Heart left ventricle (tissue), 16 donors: ENCODE results near the gene RAB11FIP5. TPM values are rescaled to one million over a fixed set of nuclear protein-coding genes. Genes with fewer than 3 reads are reported as not detected.

ENCODE experiments used
- ATAC-seq, 4 donors: fragments of 200-7000 bp; cut with Tn5 transposase; one replicate each; pipeline ENCODE4 v1.9.1; 2020 to 2022; ENCODE audit warnings: moderate library complexity in 4 of 4, mild to moderate bottlenecking in 3 of 4, moderate number of reproducible peaks in 1 of 4
- DNase-seq, 5 donors: peaks; one replicate each; pipeline ENCODE4 v3.0.0-alpha.2; 2020
- H3K27ac ChIP-seq, 12 donors: fragments of 200-600 bp; sonication (generic) in 4 of 12; one replicate each; pipeline versions ENCODE4 v1.5.0 to v1.8.0; 2016 to 2022; ENCODE audit warnings: mild to moderate bottlenecking in 2 of 12
- H3K27me3 ChIP-seq, 9 donors: fragments of 200-600 bp; sonication (generic) in 2 of 9; one replicate each; pipeline versions ENCODE4 v1.5.1 to v1.8.0; 2016 to 2022; ENCODE audit warnings: mild to moderate bottlenecking in 3 of 9
- H3K36me3 ChIP-seq, 9 donors: fragments of 200-600 bp; sonication (generic) in 2 of 9; one replicate each; pipeline versions ENCODE4 v1.5.0 to v1.8.0; 2018 to 2022; ENCODE audit warnings: mild to moderate bottlenecking in 2 of 9
- H3K4me1 ChIP-seq, 12 donors: fragments of 200-600 bp; sonication (generic) in 4 of 12; one replicate each; pipeline versions ENCODE4 v1.5.0 to v1.8.0; 2016 to 2022; ENCODE audit warnings: mild to moderate bottlenecking in 3 of 12
- H3K4me3 ChIP-seq, 12 donors: fragments of 200-600 bp; sonication (generic) in 4 of 12; one replicate each; pipeline versions ENCODE4 v1.5.0 to v1.8.0; 2017 to 2022; ENCODE audit warnings: mild to moderate bottlenecking in 9 of 12, moderate library complexity in 4 of 12
- H3K9me3 ChIP-seq, 12 donors: fragments of 200-600 bp; sonication (generic) in 4 of 12; one replicate each; pipeline versions ENCODE4 v1.5.0 to v1.8.0; 2016 to 2022; ENCODE audit warnings: mild to moderate bottlenecking in 1 of 12
- POLR2A ChIP-seq, 2 donors: fragments of 450-650 bp; IDR thresholded peaks; one replicate each; pipeline ENCODE4 v1.6.1; 2017; ENCODE audit warnings: antibody characterized with exemption in 2 of 2, mild to moderate bottlenecking in 2 of 2, moderate library complexity in 2 of 2
- WGBS, 4 donors: extraction: QIAGEN DNeasy Blood & Tissue Kit in 2 of 4; methylation state at CpG; one replicate each; pipeline versions ENCODE4 v1.1.5 to v1.1.7; 2013 to 2018; 5-methylcytosine and 5-hydroxymethylcytosine counted together
- intact Hi-C, 10 donors: fragments of 100-400 bp; cut with DNase I; formaldehyde crosslinking; loops; one replicate each; pipeline versions ENCODE4 v1.11.1 to v1.14.2; 2022
- long read RNA-seq, 3 donors: library from polyadenylated mRNA; unstranded; transcript quantifications; one replicate each; pipeline ENCODE4 v2.0.0, GENCODE V29; 2020 to 2021
- polyA plus RNA-seq, 2 donors: library from polyadenylated mRNA; stranded (reverse); fragments of 200-250 nt; gene quantifications; one replicate each; pipeline ENCODE4 v1.2.3, GENCODE V29; 2013
- total RNA-seq, 9 donors: library from RNA; depleted of rRNA in 2 of 9; stranded (reverse); fragments of >200 nt in 2 of 9; fragmentation: NEBNext Ultra II Directional in 3 of 9; extraction: Animal tissue kit (Norgen Biotek cat#: 25700) in 3 of 9; gene quantifications; one replicate each; pipeline versions ENCODE4 v1.1.0 to v1.2.4, GENCODE V29; 2016 to 2023
- TF ChIP-seq, protein P1 (sequence below), 12 donors: fragments of 200-600 bp; sonication (generic) in 4 of 12; IDR thresholded peaks; one replicate each; pipeline versions ENCODE4 v1.5.0 to v1.8.0; 2018 to 2022; ENCODE audit warnings: antibody characterized with exemption in 12 of 12, mild to moderate bottlenecking in 5 of 12
- donor health status: ischemic (EF 13 %, LVEDD 7.1; RV severe dilation, severe dysfunction).
- donor health status: healthy with polysubstance abuse.
- donor health status: DM: no; HTN: yes; CAD: no.
- donor health status: DM: no; HTN: no; CAD: no.
- donor health status: ischemic (EF 25% LVEDD 6.9; RV normal size, moderate dysfunction).
- donor health status: ischemic (EF 25% LVEDD 5.7; RV mildly dilated, moderate dysfunction).
- donor health status: healthy.
- donor health status: DM: yes; HTN: yes; CAD: no.
- donor health status: ischemic (EF 35%, LVEDD 5.7; RV mildly dilated, moderate dysfunction).
- donor health status: nonischemic (EF 11% LVEDD 7.7; RV severe dilation, severe dysfunction).
- donor health status: DM: yes; HTN: yes; CAD: no.
- donor health status: PGD.
- donor health status: ischemic (EF 29% LVEDD 5.4; RV normal size, mild dysfunction).
- donor health status: nonischemic (EF 23%, LVEDD 6.1; RV moderate dilation, normal function).

Gene RAB11FIP5, protein sequence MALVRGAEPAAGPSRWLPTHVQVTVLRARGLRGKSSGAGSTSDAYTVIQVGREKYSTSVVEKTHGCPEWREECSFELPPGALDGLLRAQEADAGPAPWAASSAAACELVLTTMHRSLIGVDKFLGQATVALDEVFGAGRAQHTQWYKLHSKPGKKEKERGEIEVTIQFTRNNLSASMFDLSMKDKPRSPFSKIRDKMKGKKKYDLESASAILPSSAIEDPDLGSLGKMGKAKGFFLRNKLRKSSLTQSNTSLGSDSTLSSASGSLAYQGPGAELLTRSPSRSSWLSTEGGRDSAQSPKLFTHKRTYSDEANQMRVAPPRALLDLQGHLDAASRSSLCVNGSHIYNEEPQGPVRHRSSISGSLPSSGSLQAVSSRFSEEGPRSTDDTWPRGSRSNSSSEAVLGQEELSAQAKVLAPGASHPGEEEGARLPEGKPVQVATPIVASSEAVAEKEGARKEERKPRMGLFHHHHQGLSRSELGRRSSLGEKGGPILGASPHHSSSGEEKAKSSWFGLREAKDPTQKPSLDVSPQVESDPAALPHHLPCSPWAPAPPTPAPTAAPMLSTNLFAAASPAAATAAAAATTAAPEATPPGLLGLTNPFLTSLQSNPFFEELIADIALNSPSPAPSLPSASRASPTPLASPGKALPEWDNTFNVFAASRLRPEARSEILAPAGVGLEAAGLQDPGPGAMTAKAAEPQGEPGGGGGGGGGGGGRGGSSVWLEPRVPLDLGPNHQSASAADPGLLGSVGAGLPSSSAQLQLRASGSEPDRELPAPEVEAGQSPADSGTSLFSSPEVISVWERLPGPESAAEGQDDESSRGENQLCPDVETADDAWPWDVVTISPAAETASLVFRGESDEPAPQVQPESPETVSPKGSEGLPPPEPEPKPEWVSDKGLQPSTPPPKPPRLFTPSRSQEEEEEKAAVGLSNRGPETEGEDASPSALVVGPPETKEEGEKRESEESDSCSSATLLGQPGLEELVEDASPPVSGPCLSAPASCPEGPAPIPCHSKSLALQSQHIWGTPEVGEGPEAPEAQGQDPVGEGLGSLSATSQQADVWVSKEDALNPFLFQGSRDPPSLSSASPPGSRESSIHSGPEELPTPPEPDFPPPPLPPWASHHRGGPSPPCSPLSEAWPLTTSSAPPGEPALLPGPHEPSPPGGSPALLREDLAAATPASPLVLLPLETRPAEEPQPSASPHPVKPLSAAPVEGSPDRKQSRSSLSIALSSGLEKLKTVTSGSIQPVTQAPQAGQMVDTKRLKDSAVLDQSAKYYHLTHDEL (N-terminal part only)
- total RNA-seq (10 to 100 TPM; 18.6 to 43.7 (median 24.8) TPM), polyA plus RNA-seq (10 to 100 TPM; 10.7 to 50.7 TPM)
- long read RNA-seq, donor 1, full-length matches to known transcripts: 13 of 21 reads
- long read RNA-seq, donor 1, partial matches to known transcripts: 7 of 21 reads
- long read RNA-seq, donor 1, other reads (novel, unspliced or antisense): 1 of 21 reads
- long read RNA-seq, donor 2, full-length matches to known transcripts: 6 of 20 reads
- long read RNA-seq, donor 2, partial matches to known transcripts: 12 of 20 reads
- long read RNA-seq, donor 2, other reads (novel, unspliced or antisense): 2 of 20 reads
- long read RNA-seq, donor 3, full-length matches to known transcripts: 25 of 42 reads
- long read RNA-seq, donor 3, partial matches to known transcripts: 16 of 42 reads
- long read RNA-seq, donor 3, other reads (novel, unspliced or antisense): 1 of 42 reads

DNA sequence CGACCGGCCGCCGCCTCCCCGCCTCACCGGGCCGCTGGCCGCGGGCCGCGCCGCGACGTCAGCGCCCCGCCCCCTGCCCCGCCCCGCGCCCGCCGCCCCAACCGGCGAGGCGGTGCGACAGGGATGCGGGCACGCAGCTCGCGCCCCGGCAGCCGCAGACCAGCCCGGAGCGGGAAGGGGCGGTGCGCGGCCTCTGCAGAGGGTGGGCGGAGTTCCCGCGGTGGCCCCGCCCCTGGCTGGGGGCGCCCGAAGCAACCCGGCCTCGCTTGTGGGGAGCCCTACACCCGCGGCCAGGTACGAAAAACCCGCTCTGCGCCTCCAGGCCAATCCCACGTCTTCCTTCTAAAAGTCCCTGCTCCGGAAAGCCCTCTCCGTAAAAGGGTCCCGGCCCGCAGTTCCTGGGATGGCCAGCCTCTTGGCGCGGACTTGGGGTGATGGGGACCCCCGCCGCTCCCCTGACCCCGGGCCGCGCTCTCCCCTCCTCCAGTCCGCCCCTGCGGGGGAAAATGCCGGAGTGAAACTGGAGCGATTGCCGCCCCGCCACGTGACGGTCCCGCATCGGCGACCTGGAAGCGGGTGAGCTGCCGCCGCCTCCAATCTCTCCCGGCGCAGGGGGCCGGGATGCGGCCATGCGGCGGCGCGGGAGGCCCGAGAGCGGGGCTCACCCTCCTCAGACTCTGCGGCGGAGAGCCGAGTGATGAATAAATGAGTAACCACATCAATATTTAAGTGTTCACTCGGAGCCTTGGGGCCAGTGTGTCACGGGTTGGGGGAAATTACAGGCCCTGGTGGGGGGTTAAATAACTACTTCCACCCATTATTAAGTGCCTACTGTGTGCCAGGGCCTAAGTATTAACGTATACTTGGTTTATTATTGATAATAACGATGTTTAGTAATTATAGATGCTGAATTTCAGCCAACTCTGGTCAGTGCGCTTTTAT, at the start of gene RAB11FIP5:
Gene RAB11FIP5 (minus strand): TSS at position 36 of the 942 bp plus-strand sequence. CDS start 171 bp downstream, outside the sequence.
- peak within 1 kb of the TSS; percentile 75 to 96 (median 88) for H3K4me3 ChIP-seq
- peak within 1 kb of the TSS; percentile 15 to 90 (median 82) for H3K27ac ChIP-seq
- TF ChIP-seq POLR2A (IDR thresholded peaks at IDR 0.05): peak in 1 of 2 donors; percentile 14
- TF ChIP-seq, protein P1, sequence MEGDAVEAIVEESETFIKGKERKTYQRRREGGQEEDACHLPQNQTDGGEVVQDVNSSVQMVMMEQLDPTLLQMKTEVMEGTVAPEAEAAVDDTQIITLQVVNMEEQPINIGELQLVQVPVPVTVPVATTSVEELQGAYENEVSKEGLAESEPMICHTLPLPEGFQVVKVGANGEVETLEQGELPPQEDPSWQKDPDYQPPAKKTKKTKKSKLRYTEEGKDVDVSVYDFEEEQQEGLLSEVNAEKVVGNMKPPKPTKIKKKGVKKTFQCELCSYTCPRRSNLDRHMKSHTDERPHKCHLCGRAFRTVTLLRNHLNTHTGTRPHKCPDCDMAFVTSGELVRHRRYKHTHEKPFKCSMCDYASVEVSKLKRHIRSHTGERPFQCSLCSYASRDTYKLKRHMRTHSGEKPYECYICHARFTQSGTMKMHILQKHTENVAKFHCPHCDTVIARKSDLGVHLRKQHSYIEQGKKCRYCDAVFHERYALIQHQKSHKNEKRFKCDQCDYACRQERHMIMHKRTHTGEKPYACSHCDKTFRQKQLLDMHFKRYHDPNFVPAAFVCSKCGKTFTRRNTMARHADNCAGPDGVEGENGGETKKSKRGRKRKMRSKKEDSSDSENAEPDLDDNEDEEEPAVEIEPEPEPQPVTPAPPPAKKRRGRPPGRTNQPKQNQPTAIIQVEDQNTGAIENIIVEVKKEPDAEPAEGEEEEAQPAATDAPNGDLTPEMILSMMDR (IDR thresholded peaks at IDR 0.05): peak in 2 of 12 donors; percentile 11 to 16
- WGBS, 4 donors: 1 to 3% (median 2%) methylated on average over 38 to 93 of the region's 93 CpGs
- peaks cover 0 to 39% (median 23%) of the 10 kb centered on the region in 12 donors for H3K4me1 ChIP-seq
- no peaks in the 10 kb centered on the region for H3K36me3 ChIP-seq
- ATAC-seq (peak; percentile 68 to 88 (median 80)), DNase-seq (peak; percentile 69 to 89 (median 77))
- intact Hi-C loops: loop anchor here in 1 of 10 donors (5.0 kb wide), 1 partner anchor 41 kb away; the partner anchor contains the start of gene SFXN5
- H3K27me3 ChIP-seq: peaks cover 0 to 7% (median 0%) of the 10 kb centered on the region in 9 donors
- no peaks in the 10 kb centered on the region for H3K9me3 ChIP-seq

DNA sequence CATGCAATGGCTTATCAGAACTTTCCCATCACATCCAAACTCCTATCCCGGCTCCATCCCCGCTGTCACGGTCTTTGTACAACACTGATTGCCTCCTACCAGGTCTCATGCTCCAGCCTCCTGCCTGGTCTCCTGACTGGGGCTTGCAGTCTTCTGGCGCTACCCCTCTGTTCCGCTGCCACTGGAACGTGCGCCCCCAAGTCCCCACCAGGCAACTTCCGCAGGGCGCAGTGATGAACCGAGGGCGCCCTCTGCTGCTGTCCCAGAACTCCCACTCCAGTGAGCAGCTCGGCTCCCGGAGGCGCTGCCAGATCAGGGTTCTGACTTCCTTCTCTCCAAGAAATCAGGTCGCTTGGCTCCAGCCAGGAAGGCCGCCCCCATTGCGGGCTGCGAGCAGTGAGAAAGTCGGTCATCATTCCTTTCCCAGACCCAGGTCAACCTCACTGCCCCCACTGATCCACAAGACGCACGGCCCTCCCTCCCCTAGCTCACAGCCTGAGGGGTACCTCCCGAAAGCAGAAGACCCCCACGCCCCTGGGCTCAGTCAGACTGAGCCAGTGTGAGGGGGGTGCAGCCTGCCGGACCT, 43.9 kb upstream of the RAB11FIP5 start:
- 7 to 9% (median 8%) methylated on average over 17 to 24 of the region's 24 CpGs for WGBS, 4 donors
- peaks cover 0 to 6% (median 0%) of the 10 kb centered on the region in 12 donors for H3K9me3 ChIP-seq
- TF ChIP-seq POLR2A (IDR thresholded peaks at IDR 0.05): no peak
- TF ChIP-seq, protein P1 (IDR thresholded peaks at IDR 0.05): peak; percentile 58 to 87 (median 78)
- no peak overlapping the region for H3K27ac ChIP-seq
- peak; percentile 57 to 77 (median 70) for DNase-seq
- H3K4me1 ChIP-seq: peaks cover 0 to 8% (median 0%) of the 10 kb centered on the region in 12 donors
- H3K27me3 ChIP-seq: peaks cover 0 to 21% (median 9%) of the 10 kb centered on the region in 9 donors
- no peak overlapping the region for H3K4me3 ChIP-seq
- H3K36me3 ChIP-seq: no peaks in the 10 kb centered on the region
- ATAC-seq: peak; percentile 82 to 92 (median 89)
- intact Hi-C loops: loop anchor here in 8 of 10 donors (1.0 to 5.0 kb wide), 6 partner anchors 39 to 164 kb away; no protein-coding TSS in a partner anchor
